ENCODE measurements around the gene TNS4. TPM values are rescaled to one million over a fixed set of nuclear protein-coding genes. Genes with fewer than 3 reads are reported as not detected.

The TNS4 gene
- total RNA-seq, 4 donors from 2014 or later = 34.6 to 104 (median 71.1) TPM

DNA sequence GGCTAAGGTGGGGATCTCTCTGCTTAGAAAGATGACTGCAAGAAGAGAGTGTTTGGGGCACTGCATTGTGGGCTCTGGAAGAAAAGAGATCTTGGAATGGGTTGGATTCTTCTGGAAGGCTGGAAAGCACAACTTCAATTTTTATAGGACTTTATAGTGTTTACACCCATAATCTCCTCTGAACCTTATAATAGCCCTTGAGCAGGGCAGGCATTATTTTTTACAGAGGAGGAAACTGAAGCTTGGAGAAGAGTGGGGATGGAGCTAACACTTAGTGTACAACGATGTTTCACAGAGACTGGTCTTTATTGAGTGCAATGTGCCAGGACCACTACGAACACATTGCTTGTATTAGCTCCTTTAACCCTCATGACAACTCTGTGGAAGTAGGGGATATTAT lies 10.4 kb downstream of the TNS4 start:
- TF ChIP-seq, protein P1, sequence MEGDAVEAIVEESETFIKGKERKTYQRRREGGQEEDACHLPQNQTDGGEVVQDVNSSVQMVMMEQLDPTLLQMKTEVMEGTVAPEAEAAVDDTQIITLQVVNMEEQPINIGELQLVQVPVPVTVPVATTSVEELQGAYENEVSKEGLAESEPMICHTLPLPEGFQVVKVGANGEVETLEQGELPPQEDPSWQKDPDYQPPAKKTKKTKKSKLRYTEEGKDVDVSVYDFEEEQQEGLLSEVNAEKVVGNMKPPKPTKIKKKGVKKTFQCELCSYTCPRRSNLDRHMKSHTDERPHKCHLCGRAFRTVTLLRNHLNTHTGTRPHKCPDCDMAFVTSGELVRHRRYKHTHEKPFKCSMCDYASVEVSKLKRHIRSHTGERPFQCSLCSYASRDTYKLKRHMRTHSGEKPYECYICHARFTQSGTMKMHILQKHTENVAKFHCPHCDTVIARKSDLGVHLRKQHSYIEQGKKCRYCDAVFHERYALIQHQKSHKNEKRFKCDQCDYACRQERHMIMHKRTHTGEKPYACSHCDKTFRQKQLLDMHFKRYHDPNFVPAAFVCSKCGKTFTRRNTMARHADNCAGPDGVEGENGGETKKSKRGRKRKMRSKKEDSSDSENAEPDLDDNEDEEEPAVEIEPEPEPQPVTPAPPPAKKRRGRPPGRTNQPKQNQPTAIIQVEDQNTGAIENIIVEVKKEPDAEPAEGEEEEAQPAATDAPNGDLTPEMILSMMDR (IDR thresholded peaks at IDR 0.05) = no peak
- TF ChIP-seq POLR2A (IDR thresholded peaks at IDR 0.05) = no peak
- 29 to 61% methylated on average over 2 of the region's 2 CpGs for WGBS, 2 donors
- Histone ChIP-seq H3K4me1 (peaks cover 37 to 100% (median 70%) of the 10 kb centered on the region in 3 donors), H3K27me3 (no peaks in the 10 kb centered on the region), H3K4me3 (no peak overlapping the region), H3K36me3 (peaks cover 0 to 62% (median 6%) of the 10 kb centered on the region in 3 donors), H3K27ac (peak overlapping the region; percentile 91 to 92 (median 92)), H3K9me3 (no peaks in the 10 kb centered on the region)
- intact Hi-C loops (cut with DNase I) = no loop called here
- no peak for DNase-seq

DNA sequence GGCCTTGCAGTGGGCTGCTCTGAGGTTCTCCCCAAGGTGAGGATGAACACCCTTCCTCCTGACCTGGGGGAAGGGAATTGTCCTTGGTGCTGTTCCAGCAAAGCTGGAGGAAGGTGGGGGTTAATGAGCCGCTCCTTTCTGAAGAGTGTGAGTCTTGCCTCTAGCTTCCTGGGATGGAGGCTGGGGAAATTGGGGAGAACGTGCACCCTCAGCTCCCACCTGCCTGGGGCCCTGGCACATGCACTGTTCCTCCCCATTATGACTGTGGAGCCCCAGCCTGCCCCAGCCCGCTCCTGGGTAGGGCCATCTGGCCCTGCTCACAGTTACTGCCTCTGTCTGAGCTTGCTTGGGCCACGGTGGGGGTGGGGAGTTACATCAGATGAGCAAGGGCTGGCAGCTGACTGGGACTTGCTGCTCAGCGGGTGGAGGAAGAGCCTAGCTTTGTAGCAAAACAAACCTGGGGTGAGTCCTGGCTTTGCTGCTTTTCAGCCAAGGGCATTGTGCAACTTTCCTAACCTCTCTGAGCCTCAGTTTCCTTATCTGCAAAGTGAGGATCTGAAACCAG lies 11.1 kb downstream of the TNS4 start:
- 13% methylated on average over 3 of the region's 5 CpGs; no CpG with 5 or more reads in 1 of the 2 donors for WGBS, 2 donors
- no peak for DNase-seq
- Histone ChIP-seq H3K4me1 (peaks cover 43 to 100% (median 76%) of the 10 kb centered on the region in 3 donors), H3K4me3 (peak overlapping the region in 1 of 4 donors; percentile 24), H3K27me3 (no peaks in the 10 kb centered on the region), H3K9me3 (no peaks in the 10 kb centered on the region), H3K36me3 (peaks cover 0 to 62% (median 6%) of the 10 kb centered on the region in 3 donors), H3K27ac (peak overlapping the region; percentile 91 to 92 (median 92))
- intact Hi-C loops (cut with DNase I) = no loop called here
- TF ChIP-seq, protein P1 (IDR thresholded peaks at IDR 0.05) = peak in 1 of 6 experiments; percentile 0
- TF ChIP-seq POLR2A (IDR thresholded peaks at IDR 0.05) = peak in 2 of 4 donors; percentile 31 to 50

DNA sequence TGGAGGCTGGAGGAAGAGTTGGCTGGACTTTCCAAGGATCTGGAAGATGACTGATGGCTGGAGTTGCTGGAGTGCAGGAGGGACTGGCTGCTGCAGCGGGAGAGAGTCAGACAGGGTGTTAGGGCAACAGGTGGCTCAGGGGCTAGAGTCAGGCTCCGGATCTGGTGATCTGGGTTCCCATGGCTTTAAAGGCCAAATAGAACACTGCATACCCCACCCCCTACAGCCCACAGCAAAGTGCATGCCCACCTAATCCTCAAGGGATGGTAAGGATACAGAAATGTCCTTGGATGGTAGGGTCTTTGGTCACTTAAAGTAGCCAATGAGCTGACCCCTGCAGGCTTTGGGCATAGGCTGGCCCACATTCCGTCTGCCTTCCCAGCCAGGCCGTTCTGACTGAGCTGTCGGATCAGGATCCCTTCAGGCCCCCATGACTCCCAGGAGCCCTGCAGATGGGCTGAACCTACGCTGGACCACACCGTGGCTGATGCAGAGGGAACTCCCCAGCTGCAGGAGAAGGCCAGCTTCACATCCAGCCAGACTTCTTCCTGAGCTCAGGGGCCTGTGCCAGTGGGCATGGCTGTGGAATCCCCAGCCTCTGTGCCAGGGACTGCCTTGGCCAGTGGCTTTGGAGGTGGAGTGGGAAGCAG lies 13.9 kb downstream of the TNS4 start:
- H3K27ac ChIP-seq = peak overlapping the region; percentile 69 to 92 (median 90)
- peaks cover 32 to 100% (median 66%) of the 10 kb centered on the region in 3 donors for H3K4me1 ChIP-seq
- DNase-seq = no peak
- no peaks in the 10 kb centered on the region for H3K27me3 ChIP-seq
- 75 to 80% methylated on average over 5 of the region's 7 CpGs for WGBS, 2 donors
- intact Hi-C loops (cut with DNase I) = no loop called here
- H3K9me3 ChIP-seq = no peaks in the 10 kb centered on the region
- no peak overlapping the region for H3K4me3 ChIP-seq
- peaks cover 0 to 65% (median 6%) of the 10 kb centered on the region in 3 donors for H3K36me3 ChIP-seq
- TF ChIP-seq POLR2A (IDR thresholded peaks at IDR 0.05) = no peak
- TF ChIP-seq, protein P1 (IDR thresholded peaks at IDR 0.05) = no peak

DNA sequence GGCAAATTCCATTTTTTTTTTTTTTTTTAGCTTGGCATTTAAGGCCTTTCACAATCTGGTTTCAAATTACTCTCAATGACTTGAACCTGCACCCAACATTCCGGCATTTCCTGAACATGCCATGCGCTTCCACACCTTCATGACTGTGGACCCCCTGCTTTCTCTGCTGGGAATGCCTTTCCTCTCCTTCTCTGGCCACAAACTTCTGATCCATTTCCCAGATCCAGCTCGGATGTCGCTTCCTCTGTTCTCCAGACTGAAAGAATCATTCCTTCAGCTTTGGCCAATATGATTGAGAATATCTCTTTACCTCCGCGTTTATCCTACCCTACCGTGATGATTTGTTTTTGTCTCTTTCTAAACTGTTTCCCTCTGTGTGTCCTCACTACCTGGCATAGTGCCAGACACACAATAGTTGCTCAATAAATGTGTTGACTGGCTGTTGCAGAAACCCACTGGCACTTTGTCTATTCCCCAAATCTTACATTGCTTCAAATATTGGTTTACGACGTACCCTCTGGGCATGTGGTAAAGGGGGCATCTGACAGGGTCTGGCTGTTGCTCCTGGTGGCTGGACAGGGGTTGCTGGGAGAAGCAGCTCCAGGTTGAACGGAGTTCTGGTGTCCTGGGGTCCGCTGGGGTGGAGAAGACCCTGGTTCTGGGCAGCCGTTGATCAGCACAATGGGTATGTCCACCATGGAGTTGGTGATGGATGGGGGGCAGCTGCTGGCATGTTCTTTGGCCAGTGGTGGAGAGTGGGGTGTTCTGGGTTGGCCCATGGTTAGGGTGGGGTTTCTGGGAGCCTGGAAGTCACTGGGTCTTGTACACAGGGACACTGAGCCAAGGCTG lies 14.7 kb downstream of the TNS4 start:
- H3K4me1 ChIP-seq = peaks cover 31 to 100% (median 68%) of the 10 kb centered on the region in 3 donors
- H3K9me3 ChIP-seq = no peaks in the 10 kb centered on the region
- H3K36me3 ChIP-seq = peaks cover 0 to 66% (median 6%) of the 10 kb centered on the region in 3 donors
- no peak overlapping the region for H3K4me3 ChIP-seq
- WGBS, 2 donors = 49 to 57% methylated on average over 7 to 9 of the region's 12 CpGs
- DNase-seq = no peak
- no peaks in the 10 kb centered on the region for H3K27me3 ChIP-seq
- intact Hi-C loops (cut with DNase I) = no loop called here
- peak overlapping the region; percentile 69 to 92 (median 90) for H3K27ac ChIP-seq
- TF ChIP-seq, protein P1 (IDR thresholded peaks at IDR 0.05) = no peak
- TF ChIP-seq POLR2A (IDR thresholded peaks at IDR 0.05) = no peak

Measured in esophagus squamous epithelium (tissue), 5 donors.